22Rv1 (cell line): ENCODE data around the gene KMT5C.

ENCODE experiments used
- ZFX ChIP-seq: fragments of 450-650 bp; IDR thresholded peaks from 2 replicates; pipeline ENCODE4 v1.6.1; 2017; ENCODE audit warnings: antibody characterized with exemption, borderline replicate concordance
- TF ChIP-seq, protein P1 (sequence below): fragments of 450-650 bp; IDR thresholded peaks from 2 replicates; pipeline ENCODE4 v1.5.1; 2017; ENCODE audit warnings: mild to moderate bottlenecking

GRCh38 chr19:55355213-55355821, 15.6 kb downstream of the KMT5C start:
- TF ChIP-seq, protein P1, sequence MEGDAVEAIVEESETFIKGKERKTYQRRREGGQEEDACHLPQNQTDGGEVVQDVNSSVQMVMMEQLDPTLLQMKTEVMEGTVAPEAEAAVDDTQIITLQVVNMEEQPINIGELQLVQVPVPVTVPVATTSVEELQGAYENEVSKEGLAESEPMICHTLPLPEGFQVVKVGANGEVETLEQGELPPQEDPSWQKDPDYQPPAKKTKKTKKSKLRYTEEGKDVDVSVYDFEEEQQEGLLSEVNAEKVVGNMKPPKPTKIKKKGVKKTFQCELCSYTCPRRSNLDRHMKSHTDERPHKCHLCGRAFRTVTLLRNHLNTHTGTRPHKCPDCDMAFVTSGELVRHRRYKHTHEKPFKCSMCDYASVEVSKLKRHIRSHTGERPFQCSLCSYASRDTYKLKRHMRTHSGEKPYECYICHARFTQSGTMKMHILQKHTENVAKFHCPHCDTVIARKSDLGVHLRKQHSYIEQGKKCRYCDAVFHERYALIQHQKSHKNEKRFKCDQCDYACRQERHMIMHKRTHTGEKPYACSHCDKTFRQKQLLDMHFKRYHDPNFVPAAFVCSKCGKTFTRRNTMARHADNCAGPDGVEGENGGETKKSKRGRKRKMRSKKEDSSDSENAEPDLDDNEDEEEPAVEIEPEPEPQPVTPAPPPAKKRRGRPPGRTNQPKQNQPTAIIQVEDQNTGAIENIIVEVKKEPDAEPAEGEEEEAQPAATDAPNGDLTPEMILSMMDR = no peak
- no peak for TF ChIP-seq ZFX
